Esophagus muscularis mucosa (tissue), 4 donors: ENCODE data around the gene CCL24. TPM values are rescaled to one million over a fixed set of nuclear protein-coding genes. Genes with fewer than 3 reads are reported as not detected.

Experiments used
- DNase-seq: peaks from one replicate; pipeline ENCODE4 v3.0.0-alpha.2; 2017; ENCODE audit errors: extremely low spot score
- H3K27ac ChIP-seq, 4 donors: fragments of 200-600 bp; sonication (generic); replicated peaks in 1 of 4; 1 replicate in 3 of 4; 2 replicates in 1 of 4; pipeline ENCODE4 v1.5.1; 2016 to 2019; ENCODE audit warnings: mild to moderate bottlenecking in 1 of 4
- H3K27me3 ChIP-seq, 4 donors: fragments of 200-600 bp; sonication (generic); one replicate each; pipeline versions ENCODE4 v1.5.1 to v1.6.0; 2016 to 2019
- H3K36me3 ChIP-seq, 4 donors: fragments of 200-600 bp; sonication (generic); one replicate each; pipeline ENCODE4 v1.5.1; 2016 to 2019
- H3K4me1 ChIP-seq, 4 donors: fragments of 200-600 bp; sonication (generic); one replicate each; pipeline ENCODE4 v1.5.1; 2016 to 2019
- H3K4me3 ChIP-seq, 4 donors: fragments of 200-600 bp; sonication (generic); 1 replicate in 2 of 4; 2 replicates in 2 of 4; pipeline ENCODE4 v1.5.1; 2016 to 2019; ENCODE audit warnings: mild to moderate bottlenecking in 4 of 4, moderate library complexity in 1 of 4
- H3K9me3 ChIP-seq, 4 donors: fragments of 200-600 bp; sonication (generic); 1 replicate in 3 of 4; 2 replicates in 1 of 4; pipeline ENCODE4 v1.5.1; 2016 to 2019
- CTCF ChIP-seq, 3 experiments: fragments of 200-600 bp in 2 of 3; fragments of 450-650 bp in 1 of 3; sonication (generic) in 2 of 3; IDR thresholded peaks; one replicate each; pipeline ENCODE4 v1.5.1; 2017 to 2019; ENCODE audit warnings: antibody characterized with exemption in 3 of 3, mild to moderate bottlenecking in 2 of 3, moderate library complexity in 1 of 3
- EP300 ChIP-seq: sonication (generic); formaldehyde crosslinking; IDR thresholded peaks from one replicate; pipeline ENCODE4 v1.6.1; 2017; ENCODE audit warnings: antibody characterized with exemption
- POLR2A ChIP-seq: fragments of 450-650 bp; IDR thresholded peaks from one replicate; pipeline ENCODE4 v1.6.1; 2017; ENCODE audit warnings: antibody characterized with exemption, moderate library complexity, mild to moderate bottlenecking, low read depth
- POLR2AphosphoS5 ChIP-seq, 2 donors: sonication (generic); formaldehyde crosslinking; IDR thresholded peaks; one replicate each; pipeline ENCODE4 v1.6.1; 2017; ENCODE audit warnings: antibody characterized with exemption in 2 of 2
- WGBS: methylation state at CpG from one replicate; pipeline ENCODE4 v1.1.5; 2018; 5-methylcytosine and 5-hydroxymethylcytosine counted together
- intact Hi-C: fragments of 100-400 bp; cut with DNase I; formaldehyde crosslinking; loops from one replicate; pipeline ENCODE4 v1.15.1; 2023
- total RNA-seq, 4 donors: library from RNA; depleted of rRNA; stranded (reverse); fragments of >200 nt; gene quantifications; one replicate each; pipeline versions ENCODE4 v1.1.0 to v1.2.1, GENCODE V29; 2016

Gene CCL24
- total RNA-seq, 4 donors from 2014 or later = 0.99 TPM; not detected in 3

DNA sequence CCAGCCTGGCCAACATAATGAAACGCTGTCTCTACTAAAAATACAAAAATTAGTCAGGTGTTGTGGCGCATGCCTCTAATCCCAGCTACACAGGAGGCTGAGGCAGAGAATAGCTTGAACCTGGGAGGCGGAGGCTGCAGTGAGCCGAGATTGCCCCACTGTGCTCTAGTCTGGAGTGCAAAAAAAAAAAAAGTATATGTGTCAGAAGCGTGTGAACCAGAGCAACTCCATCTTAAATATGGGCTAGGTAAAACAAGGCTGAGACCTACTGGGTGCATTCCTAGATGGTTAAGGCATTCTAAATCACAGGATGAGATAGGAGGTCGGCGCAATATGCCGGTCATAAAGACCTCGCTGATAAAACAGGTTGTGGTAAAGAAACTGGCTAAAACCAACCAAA, 6.2 kb downstream of the CCL24 start:
- no peaks in the 10 kb centered on the region for H3K27me3 ChIP-seq
- H3K36me3 ChIP-seq = no peaks in the 10 kb centered on the region
- H3K4me3 ChIP-seq = no peak overlapping the region
- H3K9me3 ChIP-seq = peaks cover 0 to 25% (median 10%) of the 10 kb centered on the region in 4 donors
- H3K27ac ChIP-seq = no peak overlapping the region
- 94% methylated on average over 9 of the region's 9 CpGs for WGBS
- intact Hi-C loops = no loop called here
- TF ChIP-seq POLR2A (no peak), EP300 (no peak), CTCF (IDR thresholded peaks at IDR 0.05) (no peak), POLR2AphosphoS5 (IDR thresholded peaks at IDR 0.05) (no peak)
- H3K4me1 ChIP-seq = no peaks in the 10 kb centered on the region
- DNase-seq = no peak

DNA sequence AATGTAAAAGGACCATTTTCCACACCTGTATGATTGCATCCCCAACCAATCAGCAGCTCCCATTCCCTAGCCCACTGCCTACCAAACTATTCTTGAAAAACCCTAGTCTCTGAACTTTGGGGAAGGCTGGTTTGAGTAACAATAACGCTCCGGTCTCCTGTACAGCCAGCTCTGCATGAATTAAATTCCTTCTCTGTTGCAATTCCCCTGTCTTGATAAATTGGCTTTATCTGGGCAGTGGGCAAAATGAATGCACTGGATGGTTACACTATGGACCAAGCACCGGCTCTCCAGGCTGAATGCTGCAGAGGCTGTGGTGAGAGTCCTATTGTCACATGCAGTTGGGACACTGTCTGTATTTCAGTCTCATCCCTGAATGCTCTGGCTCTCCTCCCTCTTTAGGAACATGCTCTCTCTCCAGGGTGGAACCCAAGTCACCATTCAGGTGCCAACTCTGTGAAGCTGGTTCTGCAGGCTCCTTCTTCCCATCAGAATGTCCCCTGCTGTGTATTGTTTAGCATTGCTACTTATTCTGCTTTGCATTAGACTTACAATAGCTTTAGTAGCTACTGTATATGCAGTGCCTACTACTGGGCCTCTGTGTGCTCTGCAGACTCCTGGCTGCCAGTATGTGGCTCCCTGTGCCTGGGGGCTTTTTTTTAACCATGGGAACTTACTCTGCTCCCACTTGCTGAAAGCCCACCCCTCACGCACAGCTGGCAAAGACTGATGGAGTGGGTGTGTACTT, 6.9 kb downstream of the CCL24 start:
- no peak for TF ChIP-seq POLR2AphosphoS5 (IDR thresholded peaks at IDR 0.05)
- no peak for TF ChIP-seq EP300
- Histone ChIP-seq H3K27ac (no peak overlapping the region), H3K36me3 (no peaks in the 10 kb centered on the region), H3K9me3 (peaks cover 0 to 25% (median 10%) of the 10 kb centered on the region in 4 donors), H3K4me3 (no peak overlapping the region), H3K4me1 (no peaks in the 10 kb centered on the region), H3K27me3 (no peaks in the 10 kb centered on the region)
- WGBS = 95% methylated on average over 4 of the region's 4 CpGs
- intact Hi-C loops = no loop called here
- DNase-seq = no peak

DNA sequence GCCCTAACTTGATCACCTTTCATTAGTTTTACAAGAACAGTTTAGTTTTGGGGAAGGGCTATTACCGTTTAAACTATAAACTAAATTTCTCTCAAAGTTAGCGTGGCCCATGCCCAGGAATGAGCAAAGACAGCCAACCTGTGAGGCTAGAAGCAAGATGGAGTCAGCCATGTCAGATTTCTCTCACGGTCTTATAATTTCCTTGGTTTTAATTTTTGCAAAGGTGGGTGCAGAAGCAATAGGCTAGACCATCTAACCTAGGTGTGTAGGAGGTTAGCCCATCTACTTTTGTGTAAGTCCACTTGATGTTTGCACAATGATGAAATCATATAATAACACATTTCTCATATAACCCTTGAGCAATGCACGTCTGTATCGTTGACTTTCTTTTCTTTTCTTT, 8.9 kb downstream of the CCL24 start:
- Histone ChIP-seq H3K27ac (no peak overlapping the region), H3K36me3 (no peaks in the 10 kb centered on the region), H3K4me1 (no peaks in the 10 kb centered on the region), H3K9me3 (peaks cover 0 to 25% (median 10%) of the 10 kb centered on the region in 4 donors), H3K27me3 (no peaks in the 10 kb centered on the region), H3K4me3 (no peak overlapping the region)
- intact Hi-C loops = no loop called here
- WGBS = 72% methylated on average over 5 of the region's 5 CpGs
- TF ChIP-seq EP300 = no peak
- TF ChIP-seq POLR2AphosphoS5 (IDR thresholded peaks at IDR 0.05) = no peak
- TF ChIP-seq POLR2A = no peak
- no peak for TF ChIP-seq CTCF (IDR thresholded peaks at IDR 0.05)
- no peak for DNase-seq

DNA sequence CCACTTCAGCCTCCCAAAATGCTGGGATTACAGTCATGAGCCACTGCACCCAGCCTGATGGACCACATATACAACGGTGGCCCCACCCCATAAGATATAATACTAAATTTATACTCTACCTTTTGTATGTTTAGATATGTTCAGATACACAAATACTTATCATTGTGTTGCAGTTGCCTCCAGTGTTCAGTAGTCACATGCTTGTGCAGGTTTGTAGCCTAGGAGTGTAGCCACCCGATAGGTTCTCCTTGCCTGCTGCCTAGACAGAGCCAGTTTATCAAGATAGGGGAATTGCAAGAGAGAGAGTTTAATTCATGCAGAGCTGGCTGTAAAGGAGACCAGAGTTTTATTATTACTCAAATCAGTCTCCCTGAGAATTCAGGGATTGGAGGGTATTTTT, 9.6 kb downstream of the CCL24 start:
- no peak overlapping the region for H3K4me3 ChIP-seq
- no peak for DNase-seq
- H3K4me1 ChIP-seq = no peaks in the 10 kb centered on the region
- no peaks in the 10 kb centered on the region for H3K36me3 ChIP-seq
- H3K27me3 ChIP-seq = no peaks in the 10 kb centered on the region
- no peak overlapping the region for H3K27ac ChIP-seq
- WGBS = 95% methylated on average over 2 of the region's 2 CpGs
- intact Hi-C loops = no loop called here
- H3K9me3 ChIP-seq = peaks cover 0 to 25% (median 10%) of the 10 kb centered on the region in 4 donors
- no peak for TF ChIP-seq CTCF (IDR thresholded peaks at IDR 0.05)
- no peak for TF ChIP-seq POLR2A
- no peak for TF ChIP-seq POLR2AphosphoS5 (IDR thresholded peaks at IDR 0.05)
- TF ChIP-seq EP300 = no peak

- TF ChIP-seq POLR2A (no peak), CTCF (IDR thresholded peaks at IDR 0.05) (no peak), POLR2AphosphoS5 (IDR thresholded peaks at IDR 0.05) (no peak), EP300 (no peak)
- Histone ChIP-seq H3K27ac (no peak overlapping the region), H3K36me3 (no peaks in the 10 kb centered on the region), H3K27me3 (no peaks in the 10 kb centered on the region), H3K9me3 (peaks cover 0 to 18% (median 6%) of the 10 kb centered on the region in 4 donors), H3K4me3 (no peak overlapping the region), H3K4me1 (no peaks in the 10 kb centered on the region)
- no peak for DNase-seq
- intact Hi-C loops = no loop called here
- 86% methylated on average over 5 of the region's 5 CpGs for WGBS
These were observed 11.1 kb downstream of the CCL24 start for GRCh38 chr7:75802552-75802821.
